Mucosa of descending colon (tissue), 3 donors: ENCODE results near the gene ZNF496. TPM values are rescaled to one million over a fixed set of nuclear protein-coding genes. Genes with fewer than 3 reads are reported as not detected.

Source experiments
- ATAC-seq: fragments of 200-7000 bp; cut with Tn5 transposase; one replicate; pipeline ENCODE4 v1.9.1; 2020; ENCODE audit warnings: mild to moderate bottlenecking, moderate library complexity
- DNase-seq, 3 donors: peaks; one replicate each; pipeline ENCODE4 v3.0.0-alpha.2; 2020
- H3K36me3 ChIP-seq: fragments of 200-600 bp; one replicate; pipeline ENCODE4 v1.8.0; 2021; ENCODE audit warnings: low read depth, mild to moderate bottlenecking
- H3K4me1 ChIP-seq: fragments of 200-600 bp; one replicate; pipeline ENCODE4 v1.8.0; 2021; ENCODE audit warnings: low read depth, mild to moderate bottlenecking
- H3K4me3 ChIP-seq: fragments of 200-600 bp; one replicate; pipeline ENCODE4 v1.8.0; 2021; ENCODE audit warnings: mild to moderate bottlenecking
- H3K9me3 ChIP-seq: fragments of 200-600 bp; one replicate; pipeline ENCODE4 v1.8.0; 2021; ENCODE audit warnings: mild to moderate bottlenecking
- CTCF ChIP-seq: fragments of 200-600 bp; IDR thresholded peaks from one replicate; pipeline ENCODE4 v1.8.0; 2022; ENCODE audit warnings: antibody characterized with exemption, mild to moderate bottlenecking
- intact Hi-C, 2 donors: fragments of 100-400 bp; cut with DNase I in 1 of 2; cut with micrococcal nuclease in 1 of 2; formaldehyde crosslinking; loops; one replicate each; pipeline versions ENCODE4 v1.11.0 to v1.11.1; 2022; cut with DNase I, micrococcal nuclease
- total RNA-seq, 3 donors: library from RNA; stranded (reverse); fragmentation: NEBNext Ultra II Directional in 2 of 3; extraction: Animal tissue kit (Norgen Biotek cat#: 25700) in 2 of 3; gene quantifications; one replicate each; pipeline versions ENCODE4 v1.2.1 to v1.2.4, GENCODE V29; 2021 to 2023
- donor health status: DM: no; HTN: no; CAD: no; lungs with moderate emphysema.
- donor health status: DM: no; HTN: no; CAD: no.
- donor health status: DM: no; HTN: yes; CAD: no.

Gene ZNF496
- total RNA-seq, 3 donors from 2014 or later: 13.3 to 26.5 (median 18.0) TPM

GRCh38 chr1:247338723-247339275 is 7.1 kb upstream of the ZNF496 start:
- ATAC-seq: no peak

DNA sequence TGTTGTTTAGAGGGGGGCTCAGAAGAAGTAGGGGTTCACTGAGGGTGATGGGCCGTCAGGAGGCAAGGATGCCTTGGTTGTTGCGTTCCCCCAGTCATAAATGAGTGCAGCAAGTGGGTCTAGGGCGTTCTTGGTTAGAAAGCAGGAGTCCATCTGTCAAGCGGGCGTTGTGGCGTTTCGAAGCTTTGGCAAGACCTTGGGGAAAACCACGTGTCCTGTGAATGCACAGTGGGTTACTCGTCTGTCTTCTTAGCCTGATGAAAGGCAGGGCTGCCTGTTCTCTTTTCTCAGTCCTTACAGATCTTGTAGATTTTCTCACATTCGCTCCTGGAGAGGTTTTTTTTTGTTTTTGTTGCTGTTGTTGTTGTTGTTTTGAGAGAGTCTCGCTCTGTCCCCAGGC is 6.3 kb upstream of the ZNF496 start:
- ATAC-seq: no peak
- no peaks in the 10 kb centered on the region for H3K4me1 ChIP-seq
- intact Hi-C loops: no loop called here
- no peak for TF ChIP-seq CTCF
- no peaks in the 10 kb centered on the region for H3K9me3 ChIP-seq
- no peak overlapping the region for H3K4me3 ChIP-seq
- no peaks in the 10 kb centered on the region for H3K36me3 ChIP-seq
- DNase-seq: no peak

More at GRCh38 chr1:247338723-247339275, 7.1 kb upstream of the ZNF496 start:
- no peaks in the 10 kb centered on the region for H3K36me3 ChIP-seq
- DNase-seq: no peak
- intact Hi-C loops: no loop called here
- no peaks in the 10 kb centered on the region for H3K4me1 ChIP-seq
- H3K9me3 ChIP-seq: no peaks in the 10 kb centered on the region
- no peak for TF ChIP-seq CTCF
- H3K4me3 ChIP-seq: no peak overlapping the region

DNA sequence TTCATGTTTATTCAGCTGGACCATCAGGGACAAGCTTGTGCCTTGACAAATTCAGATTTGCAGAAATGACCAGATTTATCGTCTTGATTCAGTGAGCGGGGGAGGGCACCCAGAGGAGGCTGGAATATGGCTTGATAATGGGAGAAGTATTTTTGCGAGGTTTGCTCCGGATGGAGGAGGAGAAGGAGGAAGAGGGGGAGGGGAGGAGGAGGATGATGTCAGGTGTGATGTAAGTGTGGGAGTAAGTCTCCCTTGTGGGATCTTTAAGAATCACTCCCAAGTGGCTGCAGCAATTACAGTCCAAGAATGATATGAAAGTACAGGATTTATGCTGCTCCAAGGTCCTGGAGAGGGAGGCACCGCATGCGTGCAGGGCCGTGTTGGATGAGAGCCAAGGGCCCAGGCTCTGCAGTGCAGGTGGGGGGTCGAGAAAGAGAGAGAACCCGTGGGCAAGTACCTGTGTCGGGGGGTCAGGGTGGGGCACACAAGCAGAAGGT is 5.6 kb upstream of the ZNF496 start:
- TF ChIP-seq CTCF: no peak
- no peak for DNase-seq
- intact Hi-C loops: no loop called here
- ATAC-seq: no peak
- H3K4me1 ChIP-seq: peaks cover 5% of the 10 kb centered on the region
- no peak overlapping the region for H3K4me3 ChIP-seq
- no peaks in the 10 kb centered on the region for H3K9me3 ChIP-seq
- H3K36me3 ChIP-seq: no peaks in the 10 kb centered on the region

GRCh38 chr1:247336390-247336789 is 4.7 kb upstream of the ZNF496 start:
- H3K9me3 ChIP-seq: no peaks in the 10 kb centered on the region
- no peaks in the 10 kb centered on the region for H3K36me3 ChIP-seq
- no peak for TF ChIP-seq CTCF
- ATAC-seq (no peak), DNase-seq (no peak)
- peaks cover 6% of the 10 kb centered on the region for H3K4me1 ChIP-seq
- intact Hi-C loops: no loop called here
- no peak overlapping the region for H3K4me3 ChIP-seq

DNA sequence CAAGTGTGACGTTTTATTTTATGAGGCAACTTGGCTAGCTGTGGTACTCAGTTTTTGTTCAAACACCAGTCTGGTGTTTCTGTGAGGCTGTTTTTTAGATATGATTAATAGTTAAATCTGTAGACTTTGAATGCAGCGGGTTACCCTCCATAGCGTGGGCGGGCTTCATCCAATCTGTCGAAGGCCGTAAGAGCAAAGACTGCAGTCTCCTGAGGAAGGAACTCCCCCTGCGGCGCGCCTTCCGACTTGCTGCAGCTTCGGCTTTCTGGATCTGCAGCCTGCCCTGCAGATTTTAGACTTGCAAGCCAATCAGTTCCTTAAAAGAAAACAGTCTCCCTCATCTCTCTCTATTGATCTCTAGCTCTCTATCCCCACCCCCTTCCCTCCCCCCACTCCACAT is 4.2 kb upstream of the ZNF496 start:
- no peak for ATAC-seq
- H3K9me3 ChIP-seq: no peaks in the 10 kb centered on the region
- H3K4me3 ChIP-seq: no peak overlapping the region
- no peak for TF ChIP-seq CTCF
- DNase-seq: no peak
- no peaks in the 10 kb centered on the region for H3K36me3 ChIP-seq
- intact Hi-C loops: no loop called here
- peaks cover 6% of the 10 kb centered on the region for H3K4me1 ChIP-seq
